RWPE2 (cell line): Measurements from ENCODE around the gene IGF2R.

Source experiments
- ATAC-seq: fragments of 200-7000 bp; cut with Tn5 transposase; 3 replicates; pipeline ENCODE4 v1.9.1; 2021; ENCODE audit warnings: low read depth
- DNase-seq: peaks from one replicate; pipeline ENCODE4 v3.0.0-alpha.2; 2020; ENCODE audit warnings: low spot score
- H3K27ac ChIP-seq: fragments of 450-650 bp; 2 replicates; pipeline ENCODE4 v1.5.1; 2017; ENCODE audit warnings: mild to moderate bottlenecking; ENCODE audit not compliant: poor library complexity, severe bottlenecking
- H3K27me3 ChIP-seq: fragments of 250-450 bp; sonication (Bioruptor Pico); 2 replicates; pipeline ENCODE4 v1.5.1; 2021; ENCODE audit warnings: mild to moderate bottlenecking, moderate library complexity; ENCODE audit not compliant: insufficient read depth, poor library complexity, severe bottlenecking
- H3K36me3 ChIP-seq: fragments of 250-450 bp; sonication (Bioruptor Pico); 2 replicates; pipeline ENCODE4 v1.5.1; 2020; ENCODE audit warnings: low read depth, mild to moderate bottlenecking, moderate library complexity
- H3K4me1 ChIP-seq: fragments of 250-450 bp; sonication (Bioruptor Pico); 2 replicates; pipeline ENCODE4 v1.5.1; 2021; ENCODE audit warnings: mild to moderate bottlenecking, moderate library complexity; ENCODE audit not compliant: insufficient read depth, poor library complexity, severe bottlenecking
- H3K4me3 ChIP-seq: fragments of 250-450 bp; sonication (Bioruptor Pico); 2 replicates; pipeline ENCODE4 v1.5.1; 2021; ENCODE audit warnings: mild to moderate bottlenecking, moderate library complexity; ENCODE audit not compliant: severe bottlenecking
- H3K9me3 ChIP-seq: fragments of 250-450 bp; sonication (Bioruptor Pico); 2 replicates; pipeline ENCODE4 v1.5.1; 2021; ENCODE audit warnings: mild to moderate bottlenecking, moderate library complexity; ENCODE audit not compliant: severe bottlenecking
- TF ChIP-seq, protein P1 (sequence below): fragments of 450-650 bp; IDR thresholded peaks from one replicate; pipeline ENCODE4 v1.5.1; 2017; ENCODE audit warnings: mild to moderate bottlenecking, moderate library complexity; ENCODE audit not compliant: poor library complexity, severe bottlenecking

The IGF2R gene

DNA sequence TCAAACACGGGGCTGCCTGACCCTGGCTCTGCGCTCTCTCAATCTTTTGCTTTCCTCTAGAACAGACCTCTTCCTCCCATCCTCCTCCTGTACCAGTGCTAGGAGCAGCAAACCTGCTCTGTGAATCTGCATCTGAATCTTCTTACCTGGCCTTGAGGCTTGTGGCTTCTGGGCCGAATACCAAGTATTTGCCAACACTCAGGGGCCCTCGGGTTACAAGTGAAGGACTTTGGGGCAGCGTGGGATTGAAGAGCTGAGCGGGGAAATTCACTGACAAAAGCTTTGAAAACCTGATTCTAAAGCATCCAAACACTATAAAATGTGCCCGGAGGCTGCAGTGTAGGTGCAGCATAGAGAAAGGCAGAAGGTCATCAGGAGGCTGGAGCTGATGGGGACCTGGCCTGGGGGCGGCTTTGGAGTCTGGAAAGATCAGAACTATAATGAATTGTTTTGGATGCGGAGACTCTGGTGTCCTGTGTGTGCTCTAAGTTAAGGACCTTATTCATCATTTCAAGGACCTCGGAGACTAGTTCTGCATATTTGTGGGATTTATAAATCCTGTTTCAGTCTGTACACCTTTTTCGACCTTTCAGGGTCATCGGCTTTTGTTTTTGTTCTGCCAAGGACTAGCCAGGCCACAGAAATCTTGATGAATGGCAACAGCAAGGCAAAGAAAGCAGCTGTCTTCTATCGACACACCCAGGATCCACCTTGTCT, 16.4 kb upstream of the IGF2R start:
- Histone ChIP-seq H3K36me3 (no peaks in the 10 kb centered on the region), H3K27ac (peak overlapping the region; percentile 42), H3K27me3 (no peaks in the 10 kb centered on the region), H3K9me3 (no peaks in the 10 kb centered on the region), H3K4me3 (no peak overlapping the region), H3K4me1 (peaks cover 14% of the 10 kb centered on the region)
- DNase-seq, result no peak
- TF ChIP-seq, protein P1, sequence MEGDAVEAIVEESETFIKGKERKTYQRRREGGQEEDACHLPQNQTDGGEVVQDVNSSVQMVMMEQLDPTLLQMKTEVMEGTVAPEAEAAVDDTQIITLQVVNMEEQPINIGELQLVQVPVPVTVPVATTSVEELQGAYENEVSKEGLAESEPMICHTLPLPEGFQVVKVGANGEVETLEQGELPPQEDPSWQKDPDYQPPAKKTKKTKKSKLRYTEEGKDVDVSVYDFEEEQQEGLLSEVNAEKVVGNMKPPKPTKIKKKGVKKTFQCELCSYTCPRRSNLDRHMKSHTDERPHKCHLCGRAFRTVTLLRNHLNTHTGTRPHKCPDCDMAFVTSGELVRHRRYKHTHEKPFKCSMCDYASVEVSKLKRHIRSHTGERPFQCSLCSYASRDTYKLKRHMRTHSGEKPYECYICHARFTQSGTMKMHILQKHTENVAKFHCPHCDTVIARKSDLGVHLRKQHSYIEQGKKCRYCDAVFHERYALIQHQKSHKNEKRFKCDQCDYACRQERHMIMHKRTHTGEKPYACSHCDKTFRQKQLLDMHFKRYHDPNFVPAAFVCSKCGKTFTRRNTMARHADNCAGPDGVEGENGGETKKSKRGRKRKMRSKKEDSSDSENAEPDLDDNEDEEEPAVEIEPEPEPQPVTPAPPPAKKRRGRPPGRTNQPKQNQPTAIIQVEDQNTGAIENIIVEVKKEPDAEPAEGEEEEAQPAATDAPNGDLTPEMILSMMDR, result no peak
- ATAC-seq, result no peak

DNA sequence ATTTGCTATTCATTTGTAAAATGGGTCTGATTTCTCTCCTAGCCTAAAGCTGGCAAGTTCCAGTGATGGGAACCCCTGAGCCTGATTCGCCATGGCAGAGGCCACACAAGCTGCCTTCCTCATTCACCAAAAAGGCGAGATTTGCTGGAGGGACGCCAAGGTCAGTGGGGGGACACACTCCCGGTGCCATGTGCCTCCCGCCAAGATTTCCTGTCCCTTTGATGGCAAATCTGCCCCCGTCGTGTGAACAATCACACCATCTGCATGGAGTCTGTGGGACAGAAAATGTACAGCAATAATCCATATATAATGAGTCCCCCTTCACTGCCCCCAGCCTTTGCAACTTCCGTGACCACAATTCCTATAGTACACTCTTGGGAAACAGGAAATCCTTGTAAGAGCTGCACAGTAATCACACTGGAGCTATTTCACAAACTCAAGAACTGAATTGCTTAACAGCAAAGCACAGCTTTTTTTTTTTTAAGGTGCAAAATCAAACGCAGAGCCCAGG, 15.7 kb upstream of the IGF2R start:
- no peak overlapping the region for H3K4me3 ChIP-seq

DNA sequence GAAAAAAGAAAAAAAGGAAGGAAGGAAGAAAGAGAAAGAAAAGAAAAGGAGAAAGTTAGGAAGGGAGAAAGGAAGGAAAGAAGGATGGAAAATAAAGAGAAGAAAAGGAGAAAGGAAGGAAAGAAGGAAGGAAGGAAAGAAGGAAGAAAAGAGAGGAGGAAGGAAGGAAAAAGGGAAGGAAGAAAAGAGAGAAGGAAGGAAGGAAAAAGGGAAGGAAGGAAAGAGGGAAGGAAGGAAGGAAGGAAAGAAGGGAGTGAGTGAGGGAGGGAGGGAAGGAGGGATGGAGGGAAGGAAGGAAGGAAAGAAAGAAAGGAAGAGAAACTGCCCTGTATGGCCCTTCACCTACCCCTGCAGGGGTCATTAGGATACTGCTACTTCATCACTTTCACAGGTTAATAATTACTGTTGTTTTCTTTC, 12.9 kb upstream of the IGF2R start:
- TF ChIP-seq, protein P1, result no peak
- Histone ChIP-seq H3K4me3 (no peak overlapping the region), H3K27ac (no peak overlapping the region), H3K4me1 (peaks cover 14% of the 10 kb centered on the region), H3K27me3 (no peaks in the 10 kb centered on the region), H3K9me3 (no peaks in the 10 kb centered on the region), H3K36me3 (no peaks in the 10 kb centered on the region)
- no peak for DNase-seq
- no peak for ATAC-seq

More for the DNA sequence above, 15.7 kb upstream of the IGF2R start:
- Histone ChIP-seq H3K9me3 (no peaks in the 10 kb centered on the region), H3K36me3 (no peaks in the 10 kb centered on the region), H3K27me3 (no peaks in the 10 kb centered on the region), H3K27ac (peak overlapping the region; percentile 42), H3K4me1 (peaks cover 14% of the 10 kb centered on the region)
- TF ChIP-seq, protein P1, result no peak
- DNase-seq (no peak), ATAC-seq (peak; percentile 90)

DNA sequence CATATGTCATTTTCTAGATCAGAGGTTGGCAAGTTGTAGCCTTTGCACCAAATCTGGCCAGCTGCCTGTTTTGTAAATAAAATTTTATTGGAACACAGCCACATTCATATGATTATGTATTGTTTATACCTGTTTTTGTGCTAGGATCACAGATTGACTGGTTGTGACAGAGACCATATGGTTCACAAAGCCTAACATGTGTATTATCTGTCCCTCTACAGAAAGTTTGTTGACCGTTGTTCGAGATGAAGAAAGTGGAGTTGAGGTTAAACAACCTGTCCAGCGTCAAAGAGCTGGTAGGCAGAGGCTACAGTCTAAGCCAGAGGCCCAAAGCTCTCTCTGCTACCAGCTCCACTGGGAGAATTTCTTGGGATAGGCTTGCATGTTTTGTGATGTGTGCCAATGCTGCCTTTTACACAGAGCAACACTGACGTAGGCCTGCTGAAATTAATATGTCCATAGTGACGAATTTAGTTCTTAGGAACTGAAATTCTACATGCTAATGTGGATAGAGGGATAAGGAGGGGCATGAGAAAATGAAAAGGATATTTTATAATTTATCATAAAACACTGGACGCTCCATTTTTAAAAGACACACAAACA, 11.7 kb upstream of the IGF2R start:
- no peaks in the 10 kb centered on the region for H3K36me3 ChIP-seq
- peaks cover 21% of the 10 kb centered on the region for H3K4me1 ChIP-seq
- H3K27ac ChIP-seq, result no peak overlapping the region
- DNase-seq (no peak), ATAC-seq (no peak)
- H3K4me3 ChIP-seq, result no peak overlapping the region
- H3K9me3 ChIP-seq, result no peaks in the 10 kb centered on the region
- H3K27me3 ChIP-seq, result no peaks in the 10 kb centered on the region
- TF ChIP-seq, protein P1, result no peak
